GM18868 (cell line): Measurements from ENCODE around the gene MAPK1.
"Not testable (repeated sequence)": the region's sequence is repeated elsewhere in the genome, so short reads cannot be mapped to it uniquely, and the experiment has no call there.

Source experiments
- ATAC-seq: cut with Tn5 transposase; IDR thresholded peaks from one replicate; pipeline ENCODE4 v1.9.1; 2021; ENCODE audit warnings: mild to moderate bottlenecking, moderate library complexity; ENCODE audit not compliant: unreplicated experiment

The MAPK1 gene

DNA sequence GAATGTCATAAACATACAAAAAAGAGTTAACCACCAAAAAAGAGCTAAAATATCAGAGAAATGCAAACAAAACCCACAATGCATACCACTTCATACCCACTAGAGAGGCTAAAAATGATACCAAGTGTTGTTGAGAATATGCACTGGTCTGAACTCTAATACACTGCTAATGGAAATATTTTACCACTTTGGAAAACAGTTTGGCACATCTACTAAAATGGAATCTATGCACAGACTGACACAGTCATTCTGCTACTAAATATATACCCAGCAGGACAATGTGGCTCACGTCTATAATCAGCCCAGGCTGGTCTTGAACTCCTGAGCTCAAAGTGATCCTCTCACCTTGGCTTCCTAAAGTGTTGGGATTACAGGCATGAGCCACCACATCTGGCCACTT, 18.0 kb downstream of the MAPK1 start:
- no peak for ATAC-seq

DNA sequence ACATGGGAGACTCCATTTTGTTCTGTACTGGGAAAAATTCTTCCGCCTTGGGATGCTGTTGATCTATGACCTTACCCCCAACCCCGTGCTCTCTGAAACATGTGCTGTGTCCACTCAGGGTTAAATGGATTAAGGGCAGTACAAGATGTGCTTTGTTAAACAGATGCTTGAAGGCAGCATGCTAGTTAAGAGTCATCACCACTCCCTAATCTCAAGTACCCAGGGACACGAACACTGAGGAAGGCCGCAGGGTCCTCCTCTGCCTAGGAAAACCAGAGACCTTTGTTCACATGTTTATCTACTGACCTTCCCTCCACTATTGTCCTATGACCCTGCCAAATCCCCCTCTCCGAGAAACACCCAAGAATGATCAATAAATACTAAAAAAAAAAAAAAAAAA, 19.4 kb downstream of the MAPK1 start:
- ATAC-seq = not testable (repeated sequence)

DNA sequence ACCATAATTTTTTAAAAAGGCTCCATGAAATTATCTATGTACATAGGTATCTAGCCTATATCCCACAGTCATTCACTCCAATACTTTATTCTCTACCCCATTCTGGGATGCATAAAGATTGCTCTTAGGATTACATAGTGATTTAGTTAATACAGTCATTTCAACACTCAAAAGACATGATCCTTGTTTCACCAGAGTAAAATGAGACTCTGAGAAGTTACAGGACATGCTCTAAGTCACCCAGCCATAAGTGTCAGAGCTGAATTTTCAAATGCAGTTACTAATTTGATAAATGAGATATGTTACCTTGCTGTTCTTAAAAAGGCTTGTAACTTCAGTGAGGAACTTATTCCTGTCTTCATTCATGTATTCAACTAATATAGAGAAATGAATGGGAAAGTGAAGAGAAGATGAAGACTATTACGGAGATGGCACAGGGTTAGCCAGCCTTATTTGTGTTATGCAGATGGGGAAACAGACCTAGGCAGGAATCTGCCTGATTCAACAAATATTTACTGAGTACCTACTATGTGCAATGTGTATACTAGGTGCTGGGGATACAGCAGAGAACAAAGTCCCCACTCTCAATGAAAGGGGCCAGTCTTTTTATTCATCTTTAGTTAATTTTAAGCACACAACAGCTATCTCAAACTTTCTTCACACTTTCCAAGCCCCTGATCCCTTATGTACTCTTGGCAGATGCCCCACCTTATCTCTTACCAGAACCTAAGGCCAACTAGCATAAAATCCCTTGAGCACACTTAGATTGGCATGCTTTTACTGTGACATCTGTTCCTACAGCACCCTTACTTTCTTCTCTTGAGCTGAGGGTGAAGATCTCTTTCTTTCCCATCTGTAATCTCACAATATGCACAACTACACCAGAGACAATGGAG, 21.6 kb downstream of the MAPK1 start:
- ATAC-seq = no peak

DNA sequence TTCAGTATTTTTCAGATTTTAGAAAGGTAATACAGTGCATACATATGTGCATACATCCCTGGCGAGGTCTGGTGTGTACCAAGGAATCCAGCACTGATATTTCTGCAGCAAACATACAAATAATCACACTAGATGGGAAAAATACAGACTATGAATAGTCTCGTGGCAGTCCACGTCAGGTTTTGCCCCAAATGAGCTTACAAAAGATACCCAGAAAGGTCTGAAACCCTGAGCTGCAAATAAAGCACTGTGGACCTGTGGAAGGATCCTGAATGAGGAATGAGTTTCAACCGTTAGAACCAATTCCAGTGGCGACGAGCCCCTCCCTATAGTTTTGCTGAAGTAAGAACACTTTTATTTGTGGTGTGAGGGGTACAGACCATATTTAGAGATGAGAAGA, 24.5 kb downstream of the MAPK1 start:
- no peak for ATAC-seq

DNA sequence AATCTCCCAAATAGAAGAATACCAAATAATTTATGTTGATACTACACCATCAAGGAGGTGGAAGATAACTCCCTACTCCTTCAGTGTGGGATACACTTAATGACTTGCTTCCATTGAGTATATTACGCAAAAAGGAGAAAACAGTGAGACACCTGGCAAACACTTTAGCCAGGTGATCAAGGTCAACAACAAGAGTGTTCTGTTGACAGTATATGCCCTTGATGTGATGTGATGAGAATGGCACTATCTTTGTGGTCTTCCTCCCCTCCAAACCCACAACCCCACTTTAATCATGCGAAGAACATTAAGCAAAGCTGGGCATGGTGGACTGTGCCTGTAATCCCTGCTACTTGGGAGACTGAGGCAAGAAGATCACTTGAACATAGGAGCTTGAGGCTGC, 26.0 kb downstream of the MAPK1 start:
- no peak for ATAC-seq

DNA sequence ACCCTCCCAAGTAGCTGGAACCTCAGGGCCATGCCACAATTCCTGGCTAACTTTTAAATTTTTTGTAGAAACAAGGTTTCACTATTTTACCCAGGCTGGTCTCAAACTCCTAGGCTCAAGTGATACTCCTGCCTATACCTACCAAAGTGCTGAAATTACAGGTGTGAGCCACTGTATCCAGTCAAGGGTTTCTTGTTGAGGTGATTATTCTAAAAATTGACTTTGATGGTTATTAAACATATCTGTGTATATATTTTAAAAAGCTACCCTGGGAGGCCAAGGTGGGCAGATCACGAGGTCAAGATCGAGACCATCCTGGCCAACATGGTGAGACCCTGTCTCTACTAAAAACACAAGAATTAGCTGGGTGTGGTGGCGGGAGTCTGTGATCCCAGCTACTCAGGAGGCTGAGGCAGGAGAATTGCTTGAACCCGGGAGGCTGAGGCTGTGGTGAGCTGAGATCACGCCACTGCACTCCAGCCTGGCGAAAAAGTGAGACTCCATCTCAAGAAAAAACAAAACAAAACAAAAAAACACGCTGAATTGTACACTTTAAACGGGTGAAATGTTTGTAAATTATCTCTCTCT, 27.1 kb downstream of the MAPK1 start:
- no peak for ATAC-seq

DNA sequence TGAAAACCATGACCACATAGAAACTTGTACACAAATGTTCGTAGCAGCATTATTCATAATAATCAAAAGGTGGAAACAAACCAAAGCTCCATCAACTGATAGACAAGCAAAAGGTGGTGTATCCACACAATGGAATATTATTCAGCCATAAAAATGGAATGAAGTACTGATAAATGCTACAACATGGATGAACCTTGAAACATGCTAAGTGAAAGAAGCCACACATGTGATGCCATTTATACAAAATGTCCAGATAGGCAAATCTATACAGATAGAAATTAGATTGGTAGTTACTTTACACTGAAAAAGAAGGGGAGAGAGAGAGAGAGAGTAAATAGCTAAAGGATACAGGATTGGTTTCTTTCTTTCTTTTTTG, 27.7 kb downstream of the MAPK1 start:
- no peak for ATAC-seq

DNA sequence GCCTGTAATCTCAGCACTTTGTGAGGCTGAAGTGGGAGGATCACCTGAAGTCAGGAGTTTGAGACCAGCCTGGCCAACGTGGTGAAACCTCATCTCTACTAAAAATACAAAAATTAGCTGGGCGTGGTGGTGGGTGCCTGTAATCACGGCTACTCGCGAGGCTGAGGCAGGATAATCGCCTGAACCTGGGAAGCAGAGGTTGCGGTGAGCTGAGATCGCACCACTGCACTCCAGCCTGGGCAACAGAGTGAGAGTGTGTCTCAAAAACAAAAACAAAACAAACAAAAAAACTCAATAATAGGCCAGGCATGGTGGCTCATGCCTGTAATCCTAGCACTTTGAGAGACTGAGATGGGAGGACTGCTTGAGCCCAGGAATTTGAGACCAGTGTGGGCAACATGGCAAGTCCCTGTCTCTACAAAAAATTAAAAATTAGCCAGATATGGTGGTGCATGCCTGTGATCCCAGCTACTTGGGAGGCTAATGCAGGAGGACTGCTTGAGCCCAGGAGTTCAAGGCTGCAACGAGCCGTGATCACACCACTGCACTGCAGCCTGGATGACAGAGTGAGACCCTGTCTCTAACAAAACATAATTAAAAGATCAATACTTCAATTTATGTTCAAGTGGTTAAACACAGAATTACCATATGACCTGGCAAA, 28.2 kb downstream of the MAPK1 start:
- ATAC-seq = not testable (repeated sequence)

DNA sequence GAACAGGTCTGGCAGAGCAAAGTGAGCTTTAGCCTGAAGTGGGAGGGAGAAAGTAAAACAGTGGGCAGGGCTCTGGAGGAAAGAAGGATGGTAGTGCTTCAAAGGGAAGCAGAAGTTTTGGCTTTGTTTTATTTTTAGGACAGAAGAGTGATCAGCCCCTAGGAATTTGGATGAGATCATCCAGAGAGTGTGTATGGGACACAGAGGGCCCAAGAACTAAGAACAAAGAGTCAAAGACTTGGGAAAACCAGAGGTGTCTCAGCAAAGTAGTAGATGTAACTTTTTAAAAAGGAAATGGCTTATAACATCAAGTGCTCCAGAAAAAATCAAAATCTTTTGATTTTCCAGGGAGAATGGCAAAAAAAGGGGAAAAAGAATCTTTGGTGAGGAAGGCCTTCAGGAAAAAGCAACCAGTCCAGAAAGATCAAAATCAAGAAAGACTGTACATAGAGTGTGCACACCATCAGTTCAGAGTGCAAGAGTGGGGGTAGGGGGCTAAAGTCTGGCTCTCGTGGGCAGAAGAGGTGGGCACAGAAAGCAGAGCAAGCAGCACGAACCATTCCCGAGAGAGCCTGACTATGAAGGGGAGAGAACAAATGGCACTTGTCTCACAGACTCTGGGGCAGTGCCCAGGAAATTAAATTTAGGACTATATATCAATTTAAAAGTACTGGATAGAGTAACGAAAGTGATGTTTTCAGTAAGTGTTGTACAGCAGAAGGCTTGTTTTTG, 30.0 kb downstream of the MAPK1 start:
- ATAC-seq = no peak

DNA sequence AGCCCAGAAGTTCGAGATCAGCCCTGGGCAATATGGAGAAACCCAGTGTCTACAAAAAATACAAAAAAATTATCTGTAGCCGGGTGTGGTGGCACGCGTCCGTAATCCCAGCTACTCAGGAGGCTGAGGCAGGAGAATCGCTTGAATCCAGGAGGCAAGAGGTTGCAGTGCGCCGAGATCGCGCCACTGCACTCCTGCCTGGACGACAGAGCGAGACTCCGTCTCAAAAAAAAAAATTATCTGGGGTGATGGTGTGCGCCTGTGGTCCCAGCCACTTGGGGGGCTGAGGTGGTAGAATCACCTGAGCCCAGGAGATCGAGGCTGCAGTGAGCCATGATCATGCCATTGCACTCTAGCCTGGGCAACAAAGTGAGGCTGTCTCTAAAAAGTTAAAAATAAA, 31.0 kb downstream of the MAPK1 start:
- not testable (repeated sequence) for ATAC-seq

DNA sequence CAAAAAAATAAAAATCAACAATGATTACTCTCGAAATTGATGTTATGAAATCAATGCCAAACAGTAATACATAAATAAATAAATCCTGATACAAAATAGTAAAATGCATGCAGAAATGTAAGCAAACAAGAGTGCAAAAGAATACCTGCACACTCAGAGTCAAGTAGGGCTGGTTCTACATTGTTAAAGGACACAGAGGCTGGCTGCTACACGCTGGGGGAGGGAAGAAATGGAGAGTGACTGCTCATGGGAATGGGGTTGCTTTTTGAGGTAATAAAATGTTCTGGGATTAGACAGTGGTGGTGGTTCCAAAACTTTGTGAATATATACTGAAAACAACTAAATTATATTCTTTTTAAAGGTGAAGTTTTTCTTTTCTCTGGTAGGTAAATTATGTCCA, 32.1 kb downstream of the MAPK1 start:
- ATAC-seq = no peak

DNA sequence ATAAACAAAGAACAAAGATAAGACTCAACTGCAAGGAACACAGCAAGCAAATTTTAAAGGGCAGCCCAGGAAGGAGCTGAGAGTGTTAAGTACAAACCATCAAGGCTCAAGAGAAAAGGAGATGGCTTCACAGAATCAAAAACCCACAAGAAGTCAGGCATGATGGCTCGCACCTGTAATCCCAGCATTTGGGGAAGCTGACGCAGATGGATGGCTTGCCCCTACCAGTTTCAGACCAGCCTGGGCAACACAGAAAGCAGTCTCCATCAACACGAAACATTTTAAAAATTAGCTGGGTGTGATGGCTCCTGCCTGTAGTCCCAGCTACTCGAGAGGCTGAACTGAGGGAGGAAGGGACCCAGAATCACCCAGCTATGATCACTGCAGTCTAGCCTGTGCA, 32.6 kb downstream of the MAPK1 start:
- ATAC-seq = no peak

DNA sequence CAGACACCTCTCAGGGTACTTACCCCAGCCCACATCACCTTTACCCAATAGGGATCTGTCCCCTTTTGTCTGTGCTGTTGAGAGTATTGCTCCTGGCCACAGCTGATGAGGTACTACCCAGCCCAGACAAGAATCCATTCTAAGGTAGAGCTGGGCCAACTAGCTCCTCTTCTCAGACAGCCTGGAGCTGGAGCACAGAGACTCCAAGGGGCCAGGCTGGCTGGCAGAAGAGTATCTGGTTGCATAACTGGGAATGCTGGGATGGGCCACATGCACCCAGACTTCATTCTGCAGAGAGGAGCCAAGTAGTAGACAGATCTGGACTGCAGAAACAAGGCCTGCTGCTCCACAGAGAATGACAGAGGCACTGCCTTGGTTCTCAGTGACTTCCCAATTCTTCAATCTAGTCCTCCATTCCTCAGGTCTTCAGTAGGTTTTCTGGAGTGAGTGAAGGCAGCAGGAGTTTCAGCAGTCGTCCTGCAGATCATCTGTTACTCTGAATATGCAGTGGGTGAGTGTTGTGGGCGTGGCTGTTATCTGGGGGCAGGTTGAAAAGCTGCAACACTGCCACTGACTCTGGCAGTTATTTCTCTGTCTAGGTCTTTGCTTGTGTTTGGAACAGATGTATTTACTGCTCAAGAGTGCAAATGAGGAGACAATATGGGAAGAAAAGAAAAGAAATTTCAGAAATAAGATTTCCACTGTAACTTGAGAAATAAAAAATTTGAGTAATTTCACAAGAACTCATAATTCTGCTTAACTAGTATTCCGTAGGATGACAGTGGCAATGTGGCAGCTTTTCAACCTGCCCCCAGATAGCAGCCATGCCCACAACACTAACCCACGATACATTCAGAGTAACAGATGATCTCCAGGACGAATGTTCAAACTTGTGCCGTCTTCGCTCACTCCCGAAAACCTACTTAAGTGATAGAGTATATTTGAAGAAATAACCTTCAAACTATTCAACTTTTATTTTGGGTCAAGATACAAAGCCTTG, 34.9 kb downstream of the MAPK1 start:
- ATAC-seq = no peak

DNA sequence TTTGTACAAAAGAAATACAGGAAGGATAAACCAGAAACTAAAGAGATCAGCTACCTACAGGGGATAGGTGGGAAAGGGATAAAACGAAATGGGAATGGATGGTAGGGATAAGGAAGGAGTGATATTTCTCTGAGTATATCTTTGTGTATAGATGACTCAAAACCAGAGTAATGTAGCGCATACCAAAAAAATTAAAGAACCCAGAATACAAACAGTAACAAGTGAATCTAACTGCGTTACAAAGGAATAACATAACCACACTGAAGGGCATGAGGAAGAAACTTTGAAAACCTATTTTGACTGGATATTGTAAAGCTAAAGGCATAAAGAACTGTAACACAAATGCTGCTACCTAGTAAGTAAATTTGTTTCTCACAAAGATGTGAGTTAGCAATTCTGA, 37.9 kb downstream of the MAPK1 start:
- ATAC-seq = no peak

DNA sequence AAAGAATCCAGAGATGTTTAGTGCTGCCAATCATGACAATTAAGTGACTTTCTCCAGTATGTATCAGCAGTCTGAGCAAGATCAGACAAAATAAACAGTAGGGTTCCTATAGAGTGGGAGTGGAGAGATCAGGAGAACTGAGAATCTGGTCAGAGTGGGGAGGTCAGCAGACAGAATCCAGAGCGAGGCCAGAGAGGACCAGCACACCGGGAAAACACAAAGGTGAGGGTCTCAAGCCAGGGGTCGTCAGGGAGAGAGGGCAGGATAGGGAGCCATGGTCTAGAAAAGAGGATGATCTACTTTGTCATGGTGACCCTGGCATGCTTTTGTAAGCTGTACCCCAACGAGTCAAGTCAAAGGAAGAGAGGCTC, 39.2 kb downstream of the MAPK1 start:
- ATAC-seq = no peak

DNA sequence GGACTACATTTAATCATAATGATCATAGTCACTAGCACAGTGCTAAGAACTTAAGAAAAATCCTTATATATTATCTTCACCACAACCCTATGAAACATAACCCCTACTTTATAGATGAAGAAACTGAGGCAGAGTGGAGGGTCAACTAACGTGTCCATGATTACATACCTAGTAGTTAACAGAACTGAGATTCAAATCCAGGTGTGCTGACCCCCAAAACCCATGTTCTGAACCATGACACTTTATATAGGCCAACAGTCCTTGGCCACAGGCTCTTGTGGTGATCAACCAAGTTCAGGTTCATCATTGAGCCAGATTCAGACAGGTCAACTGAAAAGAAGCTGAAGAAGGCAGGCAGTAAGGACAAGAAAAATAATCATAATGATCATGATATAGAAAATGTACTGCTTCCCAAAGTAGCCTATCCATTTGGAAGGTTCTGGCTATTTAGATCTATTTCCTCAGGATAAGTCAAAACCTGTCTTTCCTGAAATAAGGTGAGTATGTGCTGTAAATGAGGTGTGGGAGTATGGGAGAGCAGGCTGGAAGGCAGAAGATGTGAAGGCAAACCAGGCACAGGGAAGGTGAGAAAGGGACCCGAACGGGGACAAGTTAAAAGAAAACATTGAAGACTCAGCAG, 39.7 kb downstream of the MAPK1 start:
- ATAC-seq = no peak

DNA sequence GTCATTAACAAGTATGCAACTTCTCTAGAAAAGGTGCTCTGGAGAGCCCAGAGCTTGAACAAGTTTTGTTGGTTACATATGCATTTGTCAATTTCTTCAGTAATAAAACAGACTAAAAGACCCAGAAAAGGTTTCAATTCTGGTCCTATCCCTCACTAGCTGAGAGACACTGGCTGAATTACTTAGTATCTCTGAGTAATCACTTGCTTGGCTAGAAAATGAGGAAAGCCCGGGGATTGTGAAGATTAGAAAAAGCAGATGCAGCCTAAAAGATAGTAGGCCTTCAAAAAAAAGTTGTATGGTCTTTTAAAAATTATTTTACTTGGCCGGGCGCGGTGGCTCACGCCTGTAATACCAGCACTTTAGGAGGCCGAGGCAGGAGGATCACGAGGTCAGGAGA, 41.2 kb downstream of the MAPK1 start:
- ATAC-seq = no peak

DNA sequence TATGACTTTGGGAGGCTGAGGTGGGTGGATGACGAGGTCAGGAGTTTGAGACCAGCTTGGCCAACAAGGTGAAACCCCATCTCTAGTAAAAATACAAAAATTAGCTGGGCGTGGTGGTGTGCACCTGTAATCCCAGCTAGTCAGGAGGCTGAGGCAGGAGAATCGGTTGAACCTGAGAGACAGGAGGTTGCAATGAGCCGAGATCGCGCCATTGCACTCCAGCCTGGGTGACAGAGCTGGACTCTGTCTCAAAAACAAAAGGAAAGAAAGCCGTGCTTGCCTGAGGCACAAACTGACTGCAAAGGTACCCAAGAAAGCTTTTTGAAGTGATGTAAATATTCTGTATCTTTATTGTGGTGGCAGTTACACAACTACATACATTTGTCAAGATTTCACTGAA, 42.5 kb downstream of the MAPK1 start:
- ATAC-seq = not testable (repeated sequence)

DNA sequence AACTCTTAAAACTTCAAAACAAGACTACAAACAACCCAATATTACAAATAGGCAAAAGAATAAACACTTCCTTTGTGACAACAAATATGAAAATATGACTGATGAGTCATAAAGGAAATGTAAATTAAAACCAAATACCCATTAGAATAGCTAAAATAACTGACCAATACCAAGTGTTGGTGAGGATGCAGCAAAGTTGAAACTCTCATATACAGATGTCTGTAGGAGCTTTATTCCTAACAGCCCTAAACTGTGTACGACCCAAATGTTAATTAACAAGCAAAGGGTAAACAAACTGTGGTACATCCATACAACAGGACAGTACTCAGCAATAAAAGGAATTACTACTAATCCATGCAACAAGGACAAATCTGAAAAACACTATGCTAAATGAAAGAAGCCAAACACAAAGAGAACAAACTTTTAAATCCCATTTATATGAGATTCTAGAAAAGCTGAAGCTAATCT, 43.0 kb downstream of the MAPK1 start:
- no peak for ATAC-seq
